Activated T-cell treated with anti-CD3 and anti-CD28 coated beads, Interleukin-2, amount 50 U/mL, for 24 hours (primary cell): ENCODE results near the gene LAMP1.

Experiments
- DNase-seq: peaks from one replicate; pipeline ENCODE4 v3.0.0-alpha.2; 2020
- H3K27ac Mint-ChIP-seq: 2 replicates; pipeline ENCODE4 v1.8.0; 2020; ENCODE audit warnings: mild to moderate bottlenecking, mixed read lengths
- H3K27me3 Mint-ChIP-seq: 2 replicates; pipeline ENCODE4 v1.8.0; 2020; ENCODE audit warnings: mixed read lengths
- H3K36me3 Mint-ChIP-seq: 2 replicates; pipeline ENCODE4 v1.8.0; 2020; ENCODE audit warnings: low read depth, mixed read lengths
- H3K4me1 Mint-ChIP-seq: 2 replicates; pipeline ENCODE4 v1.8.0; 2020; ENCODE audit warnings: low read depth, mixed read lengths
- H3K4me3 Mint-ChIP-seq: 2 replicates; pipeline ENCODE4 v1.8.0; 2020; ENCODE audit warnings: mild to moderate bottlenecking, moderate library complexity, mixed read lengths
- H3K9me3 Mint-ChIP-seq: 2 replicates; pipeline ENCODE4 v1.8.0; 2020; ENCODE audit warnings: mixed read lengths

Gene LAMP1

GRCh38 chr13:113350938-113351335 is 53.9 kb downstream of the LAMP1 start:
- no peak overlapping the region for H3K4me3 Mint-ChIP-seq
- no peaks in the 10 kb centered on the region for H3K36me3 Mint-ChIP-seq
- H3K9me3 Mint-ChIP-seq: no peaks in the 10 kb centered on the region
- H3K27me3 Mint-ChIP-seq: peaks cover 9% of the 10 kb centered on the region
- no peak for DNase-seq
- no peaks in the 10 kb centered on the region for H3K4me1 Mint-ChIP-seq
- H3K27ac Mint-ChIP-seq: no peak overlapping the region

- DNase-seq: no peak
- no peaks in the 10 kb centered on the region for H3K36me3 Mint-ChIP-seq
- no peaks in the 10 kb centered on the region for H3K4me1 Mint-ChIP-seq
- no peak overlapping the region for H3K27ac Mint-ChIP-seq
- H3K9me3 Mint-ChIP-seq: no peaks in the 10 kb centered on the region
- H3K4me3 Mint-ChIP-seq: no peak overlapping the region
- H3K27me3 Mint-ChIP-seq: peaks cover 9% of the 10 kb centered on the region
Observed at GRCh38 chr13:113351514-113352026, 54.5 kb downstream of the LAMP1 start.

- H3K4me3 Mint-ChIP-seq: no peak overlapping the region
- no peaks in the 10 kb centered on the region for H3K36me3 Mint-ChIP-seq
- peaks cover 10% of the 10 kb centered on the region for H3K27me3 Mint-ChIP-seq
- H3K9me3 Mint-ChIP-seq: no peaks in the 10 kb centered on the region
- no peak for DNase-seq
- no peaks in the 10 kb centered on the region for H3K4me1 Mint-ChIP-seq
- H3K27ac Mint-ChIP-seq: no peak overlapping the region
Observed at GRCh38 chr13:113353254-113353653, 56.2 kb downstream of the LAMP1 start.

- Mint-ChIP-seq H3K9me3 (no peaks in the 10 kb centered on the region), H3K4me1 (no peaks in the 10 kb centered on the region), H3K4me3 (no peak overlapping the region), H3K36me3 (no peaks in the 10 kb centered on the region), H3K27ac (no peak overlapping the region), H3K27me3 (peaks cover 22% of the 10 kb centered on the region)
- no peak for DNase-seq
Observed at GRCh38 chr13:113354831-113355610, 58.0 kb downstream of the LAMP1 start.

- Mint-ChIP-seq H3K4me1 (no peaks in the 10 kb centered on the region), H3K9me3 (no peaks in the 10 kb centered on the region), H3K4me3 (no peak overlapping the region), H3K27ac (no peak overlapping the region), H3K36me3 (no peaks in the 10 kb centered on the region), H3K27me3 (peaks cover 22% of the 10 kb centered on the region)
- DNase-seq: no peak
Observed at GRCh38 chr13:113355621-113356020, 58.6 kb downstream of the LAMP1 start.

- H3K27me3 Mint-ChIP-seq: peaks cover 27% of the 10 kb centered on the region
- peaks cover 4% of the 10 kb centered on the region for H3K4me1 Mint-ChIP-seq
- DNase-seq: no peak
- H3K36me3 Mint-ChIP-seq: no peaks in the 10 kb centered on the region
- H3K9me3 Mint-ChIP-seq: no peaks in the 10 kb centered on the region
- no peak overlapping the region for H3K4me3 Mint-ChIP-seq
- no peak overlapping the region for H3K27ac Mint-ChIP-seq
Observed at GRCh38 chr13:113356596-113356995, 59.6 kb downstream of the LAMP1 start.

- H3K4me3 Mint-ChIP-seq: no peak overlapping the region
- no peak overlapping the region for H3K27ac Mint-ChIP-seq
- no peaks in the 10 kb centered on the region for H3K36me3 Mint-ChIP-seq
- peaks cover 4% of the 10 kb centered on the region for H3K4me1 Mint-ChIP-seq
- H3K9me3 Mint-ChIP-seq: no peaks in the 10 kb centered on the region
- DNase-seq: no peak
- peaks cover 32% of the 10 kb centered on the region for H3K27me3 Mint-ChIP-seq
Observed at GRCh38 chr13:113357529-113357928, 60.5 kb downstream of the LAMP1 start.

GRCh38 chr13:113358653-113359190 is 61.7 kb downstream of the LAMP1 start:
- Mint-ChIP-seq H3K27ac (no peak overlapping the region), H3K4me3 (no peak overlapping the region), H3K36me3 (no peaks in the 10 kb centered on the region), H3K9me3 (no peaks in the 10 kb centered on the region), H3K4me1 (peaks cover 4% of the 10 kb centered on the region), H3K27me3 (peaks cover 38% of the 10 kb centered on the region)
- no peak for DNase-seq

GRCh38 chr13:113359571-113359970 is 62.5 kb downstream of the LAMP1 start:
- Mint-ChIP-seq H3K27me3 (peaks cover 38% of the 10 kb centered on the region), H3K36me3 (no peaks in the 10 kb centered on the region), H3K4me1 (peaks cover 4% of the 10 kb centered on the region), H3K9me3 (no peaks in the 10 kb centered on the region), H3K4me3 (no peak overlapping the region), H3K27ac (no peak overlapping the region)
- DNase-seq: no peak

GRCh38 chr13:113360446-113360845 is 63.4 kb downstream of the LAMP1 start:
- Mint-ChIP-seq H3K4me1 (peaks cover 4% of the 10 kb centered on the region), H3K4me3 (no peak overlapping the region)

GRCh38 chr13:113361406-113361805 is 64.4 kb downstream of the LAMP1 start:
- H3K36me3 Mint-ChIP-seq: no peaks in the 10 kb centered on the region

More at GRCh38 chr13:113360446-113360845, 63.4 kb downstream of the LAMP1 start:
- Mint-ChIP-seq H3K27me3 (peaks cover 42% of the 10 kb centered on the region), H3K36me3 (no peaks in the 10 kb centered on the region), H3K9me3 (no peaks in the 10 kb centered on the region), H3K27ac (no peak overlapping the region)
- DNase-seq: no peak

GRCh38 chr13:113364311-113364889 is 67.4 kb downstream of the LAMP1 start:
- DNase-seq: no peak
- peaks cover 4% of the 10 kb centered on the region for H3K4me1 Mint-ChIP-seq
- H3K9me3 Mint-ChIP-seq: no peaks in the 10 kb centered on the region
- no peak overlapping the region for H3K4me3 Mint-ChIP-seq
- H3K27ac Mint-ChIP-seq: no peak overlapping the region
- H3K27me3 Mint-ChIP-seq: peaks cover 43% of the 10 kb centered on the region
- no peaks in the 10 kb centered on the region for H3K36me3 Mint-ChIP-seq

More at GRCh38 chr13:113361406-113361805, 64.4 kb downstream of the LAMP1 start:
- no peak overlapping the region for H3K4me3 Mint-ChIP-seq
- no peaks in the 10 kb centered on the region for H3K9me3 Mint-ChIP-seq
- no peak overlapping the region for H3K27ac Mint-ChIP-seq
- no peak for DNase-seq
- H3K4me1 Mint-ChIP-seq: peaks cover 4% of the 10 kb centered on the region
- peaks cover 50% of the 10 kb centered on the region for H3K27me3 Mint-ChIP-seq

GRCh38 chr13:113364901-113365582 is 68.0 kb downstream of the LAMP1 start:
- Mint-ChIP-seq H3K27me3 (peaks cover 38% of the 10 kb centered on the region), H3K4me1 (peaks cover 4% of the 10 kb centered on the region), H3K9me3 (no peaks in the 10 kb centered on the region), H3K4me3 (peak overlapping the region; percentile 29), H3K36me3 (no peaks in the 10 kb centered on the region), H3K27ac (no peak overlapping the region)
- no peak for DNase-seq

- Mint-ChIP-seq H3K36me3 (no peaks in the 10 kb centered on the region), H3K4me3 (peak overlapping the region; percentile 29), H3K9me3 (no peaks in the 10 kb centered on the region), H3K4me1 (peaks cover 4% of the 10 kb centered on the region), H3K27ac (no peak overlapping the region), H3K27me3 (peaks cover 33% of the 10 kb centered on the region)
- DNase-seq: no peak
Observed at GRCh38 chr13:113365583-113365970, 68.5 kb downstream of the LAMP1 start.
